Astrocyte (in vitro differentiated cells and primary cell): ENCODE measurements around the gene TNFRSF18. TPM values are rescaled to one million over a fixed set of nuclear protein-coding genes. Genes with fewer than 3 reads are reported as not detected.
A peak's percentile ranks its signal among the peaks of the same experiment; 100 is the strongest.

Experiments
- DNase-seq: peaks from one replicate; pipeline ENCODE4 v3.0.0-alpha.2; 2010; ENCODE audit warnings: low read depth
- FAIRE-seq: peaks from 2 replicates; lab custom pipeline; 2011; peaks lifted over from hg19 to GRCh38; lab: Jason Lieb, UNC
- H2AFZ ChIP-seq: 2 replicates; pipeline ENCODE4 v1.6.0; 2012; ENCODE audit warnings: low read depth, low read length, inconsistent platforms
- H3K27ac ChIP-seq: 2 replicates; pipeline ENCODE4 v1.5.1; 2011; ENCODE audit warnings: low read depth, low read length, inconsistent platforms
- H3K27me3 ChIP-seq: 2 replicates; pipeline ENCODE4 v1.6.0; 2011; ENCODE audit warnings: low read length, inconsistent platforms; ENCODE audit not compliant: insufficient read depth
- H3K36me3 ChIP-seq: 2 replicates; pipeline ENCODE4 v1.5.1; 2011; ENCODE audit warnings: low read length, inconsistent platforms; ENCODE audit not compliant: insufficient read depth
- H3K4me1 ChIP-seq: 2 replicates; pipeline ENCODE4 v1.5.1; 2011; ENCODE audit warnings: low read length, inconsistent platforms; ENCODE audit not compliant: insufficient read depth
- H3K4me2 ChIP-seq: 2 replicates; pipeline ENCODE4 v1.6.0; 2012; ENCODE audit warnings: low read length, inconsistent platforms
- H3K4me3 ChIP-seq: 2 replicates; pipeline ENCODE4 v1.5.1; 2011; ENCODE audit warnings: low read depth, mild to moderate bottlenecking, low read length, inconsistent platforms; ENCODE audit not compliant: insufficient read depth
- H3K79me2 ChIP-seq: 2 replicates; pipeline ENCODE4 v1.6.0; 2012; ENCODE audit warnings: mild to moderate bottlenecking, low read length, inconsistent platforms; ENCODE audit not compliant: insufficient read depth
- H3K9ac ChIP-seq: 2 replicates; pipeline ENCODE4 v1.6.0; 2012; ENCODE audit warnings: mild to moderate bottlenecking, low read length, inconsistent platforms
- H3K9me3 ChIP-seq: 2 replicates; pipeline ENCODE4 v1.5.1; 2012; ENCODE audit warnings: low read depth, mild to moderate bottlenecking, low read length, inconsistent platforms; ENCODE audit not compliant: insufficient read depth
- H4K20me1 ChIP-seq: 2 replicates; pipeline ENCODE4 v1.6.0; 2012; ENCODE audit warnings: low read length, inconsistent platforms; ENCODE audit not compliant: insufficient read depth
- H3K27ac Mint-ChIP-seq: one replicate; pipeline ENCODE4 v1.8.0; 2021; ENCODE audit warnings: mild to moderate bottlenecking, mixed read lengths; ENCODE audit not compliant: unreplicated experiment
- H3K27me3 Mint-ChIP-seq: one replicate; pipeline ENCODE4 v1.8.0; 2021; ENCODE audit warnings: low read depth, mixed read lengths; ENCODE audit not compliant: unreplicated experiment
- H3K36me3 Mint-ChIP-seq: one replicate; pipeline ENCODE4 v1.8.0; 2021; ENCODE audit warnings: low read depth, mixed read lengths; ENCODE audit not compliant: unreplicated experiment
- H3K4me1 Mint-ChIP-seq: one replicate; pipeline ENCODE4 v1.8.0; 2021; ENCODE audit warnings: low read depth, mixed read lengths; ENCODE audit not compliant: unreplicated experiment
- H3K4me3 Mint-ChIP-seq: one replicate; pipeline ENCODE4 v1.8.0; 2021; ENCODE audit warnings: mild to moderate bottlenecking, moderate library complexity, mixed read lengths; ENCODE audit not compliant: unreplicated experiment
- H3K9me3 Mint-ChIP-seq: one replicate; pipeline ENCODE4 v1.8.0; 2021; ENCODE audit warnings: mild to moderate bottlenecking, mixed read lengths; ENCODE audit not compliant: unreplicated experiment
- EZH2 ChIP-seq: IDR thresholded peaks from 2 replicates; pipeline ENCODE4 v1.6.1; 2012; ENCODE audit warnings: mild to moderate bottlenecking, low read length, inconsistent platforms; ENCODE audit not compliant: insufficient read depth
- total RNA-seq: library from RNA; stranded (reverse); gene quantifications from 2 replicates; pipeline ENCODE4 v1.2.1, GENCODE V29; 2021
- TF ChIP-seq, protein P1 (sequence below): IDR thresholded peaks from 2 replicates; pipeline ENCODE4 v1.5.1; 2011; ENCODE audit warnings: low read depth, mild to moderate bottlenecking, inconsistent platforms, low read length, moderate library complexity; ENCODE audit not compliant: insufficient read depth

Gene TNFRSF18
- total RNA-seq, 1 donor from 2014 or later: 0.66 TPM

DNA sequence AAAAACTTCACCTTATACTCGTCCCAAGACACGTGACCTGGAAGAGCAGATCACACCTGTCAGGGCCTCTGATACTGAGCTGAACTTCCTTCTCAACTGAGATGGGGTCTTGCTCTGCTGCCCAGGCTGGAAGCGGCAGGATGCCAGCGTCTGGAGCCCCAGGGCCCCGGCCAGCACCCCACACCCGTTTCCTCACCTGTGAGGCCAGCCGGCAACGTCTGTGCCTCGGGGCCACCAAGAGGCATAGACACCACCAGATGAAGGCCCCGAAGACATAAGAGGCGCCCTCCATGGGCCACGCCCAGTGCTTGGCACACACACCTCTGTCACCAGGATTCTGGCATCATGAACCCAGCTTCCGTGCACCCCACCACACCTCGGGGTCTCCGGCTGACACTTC lies 16.9 kb upstream of the TNFRSF18 start:
- no peak for FAIRE-seq

DNA sequence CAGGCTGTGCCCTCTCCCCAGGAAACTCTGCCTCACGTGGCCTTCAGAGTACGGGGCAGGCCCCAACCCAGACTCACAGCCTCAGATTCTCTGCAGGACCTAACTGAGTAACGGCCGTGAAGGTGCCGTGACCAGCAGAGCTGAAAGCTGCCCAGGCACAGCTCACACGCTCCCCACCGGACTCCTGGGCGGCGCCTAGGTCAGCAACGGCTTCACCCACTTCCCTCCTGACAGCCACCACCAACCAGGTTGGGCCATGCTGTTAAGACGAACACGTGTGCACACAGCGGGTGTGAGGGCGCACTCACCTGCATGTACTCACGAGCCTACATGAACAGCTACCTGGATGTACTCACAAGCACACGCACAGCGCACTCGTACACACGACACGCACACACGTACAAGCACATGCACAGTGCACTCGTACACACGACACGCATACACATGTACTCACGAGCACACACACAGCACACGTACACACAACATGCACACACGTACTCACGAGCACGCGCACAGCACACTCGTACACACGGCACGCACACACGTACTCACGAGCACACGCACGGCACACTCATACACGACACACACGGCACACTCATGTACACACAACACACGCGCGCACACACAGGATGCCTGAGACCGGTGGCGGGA lies 16.3 kb upstream of the TNFRSF18 start:
- Histone ChIP-seq H4K20me1 (peaks cover 52% of the 10 kb centered on the region), H3K27me3 (no peaks in the 10 kb centered on the region), H3K4me2 (no peak overlapping the region), H3K79me2 (peaks cover 47% of the 10 kb centered on the region), H3K36me3 (peaks cover 6% of the 10 kb centered on the region), H3K4me1 (no peaks in the 10 kb centered on the region), H3K9ac (no peak overlapping the region), H2AFZ (no peak overlapping the region), H3K9me3 (no peaks in the 10 kb centered on the region), H3K27ac (no peak overlapping the region), H3K4me3 (no peak overlapping the region)
- Mint-ChIP-seq H3K36me3 (peaks cover 15% of the 10 kb centered on the region), H3K4me3 (peak overlapping the region; percentile 35), H3K9me3 (no peaks in the 10 kb centered on the region), H3K27me3 (no peaks in the 10 kb centered on the region), H3K4me1 (no peaks in the 10 kb centered on the region), H3K27ac (no peak overlapping the region)
- DNase-seq: no peak
- FAIRE-seq: no peak
- TF ChIP-seq, protein P1, sequence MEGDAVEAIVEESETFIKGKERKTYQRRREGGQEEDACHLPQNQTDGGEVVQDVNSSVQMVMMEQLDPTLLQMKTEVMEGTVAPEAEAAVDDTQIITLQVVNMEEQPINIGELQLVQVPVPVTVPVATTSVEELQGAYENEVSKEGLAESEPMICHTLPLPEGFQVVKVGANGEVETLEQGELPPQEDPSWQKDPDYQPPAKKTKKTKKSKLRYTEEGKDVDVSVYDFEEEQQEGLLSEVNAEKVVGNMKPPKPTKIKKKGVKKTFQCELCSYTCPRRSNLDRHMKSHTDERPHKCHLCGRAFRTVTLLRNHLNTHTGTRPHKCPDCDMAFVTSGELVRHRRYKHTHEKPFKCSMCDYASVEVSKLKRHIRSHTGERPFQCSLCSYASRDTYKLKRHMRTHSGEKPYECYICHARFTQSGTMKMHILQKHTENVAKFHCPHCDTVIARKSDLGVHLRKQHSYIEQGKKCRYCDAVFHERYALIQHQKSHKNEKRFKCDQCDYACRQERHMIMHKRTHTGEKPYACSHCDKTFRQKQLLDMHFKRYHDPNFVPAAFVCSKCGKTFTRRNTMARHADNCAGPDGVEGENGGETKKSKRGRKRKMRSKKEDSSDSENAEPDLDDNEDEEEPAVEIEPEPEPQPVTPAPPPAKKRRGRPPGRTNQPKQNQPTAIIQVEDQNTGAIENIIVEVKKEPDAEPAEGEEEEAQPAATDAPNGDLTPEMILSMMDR: no peak
- TF ChIP-seq EZH2: no peak

More for the DNA sequence above, 16.9 kb upstream of the TNFRSF18 start:
- Histone ChIP-seq H3K27me3 (no peaks in the 10 kb centered on the region), H3K79me2 (peaks cover 53% of the 10 kb centered on the region), H3K9ac (no peak overlapping the region), H4K20me1 (peaks cover 52% of the 10 kb centered on the region), H3K9me3 (no peaks in the 10 kb centered on the region), H3K36me3 (peaks cover 5% of the 10 kb centered on the region), H3K4me1 (no peaks in the 10 kb centered on the region), H3K27ac (no peak overlapping the region), H3K4me2 (no peak overlapping the region), H3K4me3 (no peak overlapping the region), H2AFZ (no peak overlapping the region)
- TF ChIP-seq EZH2: no peak
- TF ChIP-seq, protein P1: no peak
- Mint-ChIP-seq H3K4me1 (no peaks in the 10 kb centered on the region), H3K4me3 (no peak overlapping the region), H3K27ac (no peak overlapping the region), H3K9me3 (no peaks in the 10 kb centered on the region), H3K36me3 (peaks cover 15% of the 10 kb centered on the region), H3K27me3 (no peaks in the 10 kb centered on the region)
- DNase-seq: no peak

DNA sequence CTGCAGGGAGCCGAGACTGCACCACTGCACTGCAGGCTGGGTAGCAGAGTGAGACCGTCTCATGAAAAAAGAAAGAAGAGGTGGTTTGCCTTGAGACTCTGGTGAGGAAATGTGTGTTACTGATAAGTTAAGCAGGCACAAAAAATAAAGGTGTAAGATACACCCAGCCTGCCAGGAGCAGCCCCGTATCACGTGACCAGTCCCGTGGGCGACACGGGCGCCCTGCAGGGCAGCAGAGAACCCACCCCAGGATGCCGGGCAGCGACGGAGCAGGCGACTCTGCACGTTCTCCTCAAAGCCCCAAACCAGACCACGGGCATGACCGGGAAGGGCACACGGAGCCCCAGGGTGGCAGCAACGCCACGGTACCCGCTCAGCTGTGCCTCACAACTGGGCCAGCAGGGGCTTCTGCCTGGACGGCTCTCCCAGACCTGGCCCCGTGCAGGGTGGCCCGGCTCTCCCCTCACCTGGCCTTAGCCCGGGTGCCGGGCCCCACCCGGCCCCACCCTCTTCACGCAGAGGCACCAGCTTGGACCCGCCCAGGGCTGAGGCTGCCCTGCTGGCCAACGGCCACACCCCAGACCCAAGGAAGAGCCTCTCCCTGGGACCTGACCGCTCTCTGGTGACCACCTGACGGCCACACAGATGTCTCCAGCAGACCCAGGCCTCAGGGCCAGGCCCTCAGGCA lies 15.6 kb upstream of the TNFRSF18 start:
- Histone ChIP-seq H2AFZ (no peak overlapping the region), H3K9ac (no peak overlapping the region), H3K79me2 (peaks cover 42% of the 10 kb centered on the region), H3K4me1 (no peaks in the 10 kb centered on the region), H3K27ac (no peak overlapping the region), H3K27me3 (no peaks in the 10 kb centered on the region), H3K9me3 (no peaks in the 10 kb centered on the region), H4K20me1 (peaks cover 52% of the 10 kb centered on the region), H3K4me3 (no peak overlapping the region), H3K36me3 (peaks cover 6% of the 10 kb centered on the region), H3K4me2 (no peak overlapping the region)
- no peaks in the 10 kb centered on the region for H3K27me3 Mint-ChIP-seq
- no peaks in the 10 kb centered on the region for H3K4me1 Mint-ChIP-seq
- no peak for FAIRE-seq
- TF ChIP-seq, protein P1: no peak
- H3K9me3 Mint-ChIP-seq: no peaks in the 10 kb centered on the region
- no peak for DNase-seq
- H3K27ac Mint-ChIP-seq: no peak overlapping the region
- no peak overlapping the region for H3K4me3 Mint-ChIP-seq
- H3K36me3 Mint-ChIP-seq: peaks cover 15% of the 10 kb centered on the region
